Psoas muscle (tissue), 8 donors: Measurements from ENCODE around the gene CNNM1. TPM values are rescaled to one million over a fixed set of nuclear protein-coding genes. Genes with fewer than 3 reads are reported as not detected.

Experiments used
- ATAC-seq, 4 donors: fragments of 200-7000 bp; cut with Tn5 transposase; one replicate each; pipeline ENCODE4 v1.9.1; 2020; ENCODE audit warnings: moderate library complexity in 3 of 4, mild to moderate bottlenecking in 2 of 4
- DNase-seq, 2 donors: peaks; one replicate each; pipeline ENCODE4 v3.0.0-alpha.2; 2020
- H3K27ac ChIP-seq: fragments of 200-600 bp; one replicate; pipeline ENCODE4 v1.8.0; 2022
- H3K27me3 ChIP-seq, 3 donors: fragments of 200-600 bp in 1 of 3; one replicate each; pipeline versions ENCODE4 v1.6.1 to v1.8.0; 2013 to 2022; ENCODE audit warnings: low read length in 2 of 3, mild to moderate bottlenecking in 2 of 3, moderate library complexity in 1 of 3; ENCODE audit not compliant: insufficient read depth in 3 of 3
- H3K36me3 ChIP-seq, 2 donors: fragments of 200-600 bp in 1 of 2; one replicate each; pipeline versions ENCODE4 v1.6.1 to v1.8.0; 2013 to 2022; ENCODE audit warnings: low read depth in 1 of 2, mild to moderate bottlenecking in 1 of 2, moderate library complexity in 1 of 2; ENCODE audit not compliant: insufficient read depth in 1 of 2
- H3K4me1 ChIP-seq: fragments of 200-600 bp; one replicate; pipeline ENCODE4 v1.8.0; 2022
- H3K4me3 ChIP-seq: fragments of 200-600 bp; one replicate; pipeline ENCODE4 v1.8.0; 2022; ENCODE audit warnings: mild to moderate bottlenecking
- H3K9me3 ChIP-seq: fragments of 200-600 bp; one replicate; pipeline ENCODE4 v1.8.0; 2022
- CTCF ChIP-seq: fragments of 200-600 bp; IDR thresholded peaks from one replicate; pipeline ENCODE4 v1.8.0; 2022; ENCODE audit warnings: antibody characterized with exemption
- WGBS, 3 donors: extraction: QIAGEN DNeasy Blood & Tissue Kit; methylation state at CpG; one replicate each; pipeline versions ENCODE4 v1.1.6 to v1.1.7; 2013; 5-methylcytosine and 5-hydroxymethylcytosine counted together
- intact Hi-C, 2 donors: fragments of 100-400 bp; cut with DNase I; formaldehyde crosslinking; loops; one replicate each; pipeline versions ENCODE4 v1.11.0 to v1.14.2; 2022
- polyA plus RNA-seq, 3 donors: library from polyadenylated mRNA; stranded (reverse); fragments of 200-250 nt; gene quantifications; one replicate each; pipeline ENCODE4 v1.2.3, GENCODE V29; 2013
- total RNA-seq, 4 donors: library from RNA; stranded (reverse); fragmentation: NEBNext Ultra II Directional in 2 of 4; extraction: Animal tissue kit (Norgen Biotek cat#: 25700) in 2 of 4; gene quantifications; one replicate each; pipeline versions ENCODE4 v1.2.1 to v1.2.4, GENCODE V29; 2021 to 2023
- donor health status: healthy with polysubstance abuse.
- donor health status: DM: no; HTN: no; CAD: no; lungs with moderate emphysema.
- donor health status: Bipolar disorder and iron deficiency.
- donor health status: healthy.
- donor health status: DM: yes; HTN: yes; CAD: no.
- donor health status: DM: no; HTN: no; CAD: no.
- donor health status: DM: no; HTN: no; CAD: no.
- donor health status: DM: yes; HTN: yes; CAD: no.

Gene CNNM1
- total and polyA plus RNA-seq, 7 donors = 0.01 TPM; not detected in 6

GRCh38 chr10:99443500-99443899 lies 114.3 kb downstream of the CNNM1 start:
- WGBS, 3 donors = 75 to 84% (median 77%) methylated on average over 3 of the region's 3 CpGs
- intact Hi-C loops = no loop called here
- no peak for TF ChIP-seq CTCF
- ATAC-seq = no peak
- Histone ChIP-seq H3K27ac (no peak overlapping the region), H3K4me3 (no peak overlapping the region), H3K9me3 (no peaks in the 10 kb centered on the region), H3K27me3 (no peaks in the 10 kb centered on the region), H3K4me1 (peaks cover 5% of the 10 kb centered on the region), H3K36me3 (no peaks in the 10 kb centered on the region)
- DNase-seq = no peak

Other genes with a start within 250 kb of the CNNM1 start
- gene HPSE2, start 93.5 kb upstream of the CNNM1 start, total RNA-seq = under 1 TPM in 1 of 4 donors, not detected in 3; 0.17 TPM
- gene HPSE2, start 93.5 kb upstream of the CNNM1 start, polyA plus RNA-seq = under 1 TPM in 2 of 3 donors, not detected in 1; 0.01 to 0.03 TPM
- 100 to 1,000 TPM in 3 of 4 donors, 10 to 100 TPM in 1; 98.9 to 381 (median 223) TPM for gene GOT1, start 101.3 kb downstream of the CNNM1 start, total RNA-seq
- gene GOT1, start 101.3 kb downstream of the CNNM1 start, polyA plus RNA-seq = 100 to 1,000 TPM in 2 of 3 donors, 10 to 100 TPM in 1; 87.7 to 299 (median 208) TPM
- gene NKX2-3, start 203.6 kb downstream of the CNNM1 start, total RNA-seq = not detected
- not detected for gene NKX2-3, start 203.6 kb downstream of the CNNM1 start, polyA plus RNA-seq